WTC11 (cell line): ENCODE measurements around the gene SH3RF2.

Experiments used
- CBFB ChIP-seq: sonication (generic); formaldehyde crosslinking; IDR thresholded peaks from 2 replicates; pipeline ENCODE4 v1.8.1; 2022; ENCODE audit warnings: mild to moderate bottlenecking, low read depth, missing genetic modification reagents
- CTCF ChIP-seq: fragments of 200-600 bp; IDR thresholded peaks from 2 replicates; pipeline ENCODE4 v1.8.0; 2022; ENCODE audit warnings: antibody characterized with exemption
- ESRRA ChIP-seq: sonication (generic); formaldehyde crosslinking; IDR thresholded peaks from 2 replicates; pipeline ENCODE4 v1.8.1; 2022; ENCODE audit warnings: mild to moderate bottlenecking, missing genetic modification reagents, borderline replicate concordance
- TCF7 ChIP-seq: sonication (generic); formaldehyde crosslinking; IDR thresholded peaks from 2 replicates; pipeline ENCODE4 v1.8.0; 2022; ENCODE audit warnings: mild to moderate bottlenecking, low read depth, missing genetic modification reagents, moderate library complexity
- TEAD4 ChIP-seq: sonication (generic); formaldehyde crosslinking; IDR thresholded peaks from 2 replicates; pipeline ENCODE4 v1.8.0; 2022; ENCODE audit warnings: mild to moderate bottlenecking, missing genetic modification reagents

- TF ChIP-seq CTCF (no peak), TCF7 (no peak), CBFB (no peak), TEAD4 (no peak), ESRRA (no peak)
Measured at GRCh38 chr5:146005264-146005663, 68.9 kb downstream of the SH3RF2 start.
